ENCODE results near the gene GLRA1. TPM values are rescaled to one million over a fixed set of nuclear protein-coding genes. Genes with fewer than 3 reads are reported as not detected.

The GLRA1 gene
- total and polyA plus RNA-seq, 2 of the 4 experiments (the other 2 are of a cell fraction) = not detected

DNA sequence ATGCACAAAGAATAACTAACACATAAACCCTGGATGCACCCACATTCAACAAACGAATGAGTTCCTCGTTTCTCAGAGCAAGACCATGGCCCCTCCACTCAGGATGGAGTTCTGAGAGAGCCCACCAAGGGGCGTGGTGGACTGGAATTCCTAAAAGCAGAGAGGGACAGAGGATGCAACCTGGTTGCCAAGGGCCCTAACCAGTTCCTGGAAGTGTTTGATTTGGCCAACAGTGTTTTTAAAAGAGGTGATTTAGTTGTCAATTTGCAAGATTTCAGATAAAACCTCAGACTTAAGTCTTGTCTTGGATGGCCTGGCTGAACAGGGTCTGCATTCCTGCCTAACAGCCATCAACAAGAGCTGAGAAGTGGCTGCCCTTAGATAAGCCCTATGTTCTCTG, 34.4 kb downstream of the GLRA1 start:
- no peak overlapping the region for H2BK20ac ChIP-seq (ENCODE audit: low read depth, low read length)
- TF ChIP-seq CEBPB (IDR thresholded peaks at IDR 0.05; ENCODE audit: low read depth, low read length) = no peak
- no peak for TF ChIP-seq RAD21 (IDR thresholded peaks at IDR 0.05; ENCODE audit: low read length)
- TF ChIP-seq, protein P1, sequence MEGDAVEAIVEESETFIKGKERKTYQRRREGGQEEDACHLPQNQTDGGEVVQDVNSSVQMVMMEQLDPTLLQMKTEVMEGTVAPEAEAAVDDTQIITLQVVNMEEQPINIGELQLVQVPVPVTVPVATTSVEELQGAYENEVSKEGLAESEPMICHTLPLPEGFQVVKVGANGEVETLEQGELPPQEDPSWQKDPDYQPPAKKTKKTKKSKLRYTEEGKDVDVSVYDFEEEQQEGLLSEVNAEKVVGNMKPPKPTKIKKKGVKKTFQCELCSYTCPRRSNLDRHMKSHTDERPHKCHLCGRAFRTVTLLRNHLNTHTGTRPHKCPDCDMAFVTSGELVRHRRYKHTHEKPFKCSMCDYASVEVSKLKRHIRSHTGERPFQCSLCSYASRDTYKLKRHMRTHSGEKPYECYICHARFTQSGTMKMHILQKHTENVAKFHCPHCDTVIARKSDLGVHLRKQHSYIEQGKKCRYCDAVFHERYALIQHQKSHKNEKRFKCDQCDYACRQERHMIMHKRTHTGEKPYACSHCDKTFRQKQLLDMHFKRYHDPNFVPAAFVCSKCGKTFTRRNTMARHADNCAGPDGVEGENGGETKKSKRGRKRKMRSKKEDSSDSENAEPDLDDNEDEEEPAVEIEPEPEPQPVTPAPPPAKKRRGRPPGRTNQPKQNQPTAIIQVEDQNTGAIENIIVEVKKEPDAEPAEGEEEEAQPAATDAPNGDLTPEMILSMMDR (conservative IDR thresholded peaks at IDR 0.05; ENCODE audit: low read depth, low read length) = no peak
- TF ChIP-seq MAFK (IDR thresholded peaks at IDR 0.05; ENCODE audit: low read depth, low read length) = no peak
- no peak for TF ChIP-seq RCOR1 (IDR thresholded peaks at IDR 0.05; ENCODE audit: insufficient replicate concordance, low read length)
- TF ChIP-seq CHD1 (IDR thresholded peaks at IDR 0.05; ENCODE audit: low read depth, low read length) = no peak
- TF ChIP-seq, protein P2, sequence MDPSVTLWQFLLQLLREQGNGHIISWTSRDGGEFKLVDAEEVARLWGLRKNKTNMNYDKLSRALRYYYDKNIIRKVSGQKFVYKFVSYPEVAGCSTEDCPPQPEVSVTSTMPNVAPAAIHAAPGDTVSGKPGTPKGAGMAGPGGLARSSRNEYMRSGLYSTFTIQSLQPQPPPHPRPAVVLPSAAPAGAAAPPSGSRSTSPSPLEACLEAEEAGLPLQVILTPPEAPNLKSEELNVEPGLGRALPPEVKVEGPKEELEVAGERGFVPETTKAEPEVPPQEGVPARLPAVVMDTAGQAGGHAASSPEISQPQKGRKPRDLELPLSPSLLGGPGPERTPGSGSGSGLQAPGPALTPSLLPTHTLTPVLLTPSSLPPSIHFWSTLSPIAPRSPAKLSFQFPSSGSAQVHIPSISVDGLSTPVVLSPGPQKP (IDR thresholded peaks at IDR 0.05; ENCODE audit: borderline replicate concordance, low read depth, low read length) = no peak
- no peak for TF ChIP-seq MXI1 (IDR thresholded peaks at IDR 0.05; ENCODE audit: borderline replicate concordance, low read depth, low read length)
- no peak for TF ChIP-seq MAZ (IDR thresholded peaks at IDR 0.05; ENCODE audit: borderline replicate concordance, low read depth, low read length)
- no peak for TF ChIP-seq RFX5 (IDR thresholded peaks at IDR 0.05; ENCODE audit: low read depth, low read length)
- no peak for TF ChIP-seq NFE2L2 (IDR thresholded peaks at IDR 0.05; ENCODE audit: low read depth, low read length)
- TF ChIP-seq BHLHE40 (IDR thresholded peaks at IDR 0.05; ENCODE audit: low read depth, low read length) = no peak
- TF ChIP-seq, protein P3, sequence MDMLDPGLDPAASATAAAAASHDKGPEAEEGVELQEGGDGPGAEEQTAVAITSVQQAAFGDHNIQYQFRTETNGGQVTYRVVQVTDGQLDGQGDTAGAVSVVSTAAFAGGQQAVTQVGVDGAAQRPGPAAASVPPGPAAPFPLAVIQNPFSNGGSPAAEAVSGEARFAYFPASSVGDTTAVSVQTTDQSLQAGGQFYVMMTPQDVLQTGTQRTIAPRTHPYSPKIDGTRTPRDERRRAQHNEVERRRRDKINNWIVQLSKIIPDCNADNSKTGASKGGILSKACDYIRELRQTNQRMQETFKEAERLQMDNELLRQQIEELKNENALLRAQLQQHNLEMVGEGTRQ (IDR thresholded peaks at IDR 0.05; ENCODE audit: low read depth, low read length) = no peak
- TF ChIP-seq SMC3 (IDR thresholded peaks at IDR 0.05; ENCODE audit: low read depth, low read length) = no peak
- TF ChIP-seq POLR2A (IDR thresholded peaks at IDR 0.05; ENCODE audit: low read depth, low read length) = no peak
- no peak for TF ChIP-seq FOS (IDR thresholded peaks at IDR 0.05; ENCODE audit: low read depth, low read length)
- no peaks in the 10 kb centered on the region for H3K4me1 ChIP-seq (ENCODE audit: control insufficient read depth, insufficient read depth, low read length)
- no peak overlapping the region for H2AK5ac ChIP-seq (ENCODE audit: low read depth, low read length)
- H3K9me1 ChIP-seq (ENCODE audit: insufficient read depth, low read length) = no peaks in the 10 kb centered on the region
- H2AFZ ChIP-seq (replicated peaks; ENCODE audit: low read length, poor library complexity) = no peak overlapping the region
- ChIA-PET POLR2A (ENCODE audit: unreplicated experiment) (no interaction called here), CTCF (no interaction called here)
- H3K9me3 ChIP-seq (ENCODE audit: control insufficient read depth, insufficient read depth, low read length) = no peaks in the 10 kb centered on the region
- ATAC-seq (ENCODE audit: low read depth) (no peak), DNase-seq (no peak)
- in situ Hi-C loops (cut with MboI; ENCODE audit: low sequenced_read_pairs) (no loop called here), dilution Hi-C loops (cut with HindIII; ENCODE audit: low sequenced_read_pairs, unreplicated experiment) (no loop called here), intact Hi-C loops (cut with micrococcal nuclease) (no loop called here)
- H3K4me3 ChIP-seq (ENCODE audit: insufficient read depth, low read depth, low read length) = no peak overlapping the region
- no peak overlapping the region for H3K18ac ChIP-seq (ENCODE audit: low read depth, low read length)
- H3K14ac ChIP-seq (replicated peaks; ENCODE audit: low read depth, low read length) = no peak overlapping the region
- H4K5ac ChIP-seq (ENCODE audit: low read depth, low read length) = no peak overlapping the region
- no peaks in the 10 kb centered on the region for H3K36me3 ChIP-seq (ENCODE audit: control insufficient read depth, insufficient read depth, low read length)
- no peaks in the 10 kb centered on the region for H3K79me1 ChIP-seq (ENCODE audit: low read depth in 1 of 2, low read length in 2 of 2)
- no peak overlapping the region for H3K23ac ChIP-seq (ENCODE audit: low read depth, low read length)
- no peak overlapping the region for H4K8ac ChIP-seq (ENCODE audit: low read depth in 2 of 2, low read length in 2 of 2)
- no peaks in the 10 kb centered on the region for H4K20me1 ChIP-seq (ENCODE audit: insufficient read depth, low read length)
- H2BK120ac ChIP-seq (ENCODE audit: low read depth, low read length) = no peak overlapping the region
- no peak overlapping the region for H2AK9ac ChIP-seq (replicated peaks; ENCODE audit: low read depth, low read length, poor library complexity)
- H3K9ac ChIP-seq (ENCODE audit: low read depth, low read length) = no peak overlapping the region
- no peak overlapping the region for H3K27ac ChIP-seq (ENCODE audit: insufficient read depth, low read length)
- no peak overlapping the region for H2BK15ac ChIP-seq (ENCODE audit: low read depth, low read length)
- BruUV-seq (replicated peaks) = no TSS peak
- no CpG with 5 or more reads among the region's 3 CpGs for WGBS, 2 experiments (ENCODE audit: extremely low coverage in 2 of 2, insufficient read length in 1 of 2)
- no peak overlapping the region for H3K4ac ChIP-seq (ENCODE audit: low read depth, low read length)
- no peak overlapping the region for H3K56ac ChIP-seq (ENCODE audit: extremely low read depth, insufficient read depth, low read length)
- H3K4me2 ChIP-seq (ENCODE audit: low read depth, low read length) = no peak overlapping the region
- no peak overlapping the region for H4K91ac ChIP-seq (ENCODE audit: insufficient read depth, low read depth, low read length)
- H2BK5ac ChIP-seq (ENCODE audit: low read depth, low read length, poor library complexity, severe bottlenecking) = no peak overlapping the region
- no peaks in the 10 kb centered on the region for H3K27me3 ChIP-seq (ENCODE audit: control insufficient read depth, insufficient read depth, low read length)
